ENCODE data around the gene FNDC3A.
"Not testable (repeated sequence)": the region's sequence is repeated elsewhere in the genome, so short reads cannot be mapped to it uniquely, and the experiment has no call there.

The FNDC3A gene

DNA sequence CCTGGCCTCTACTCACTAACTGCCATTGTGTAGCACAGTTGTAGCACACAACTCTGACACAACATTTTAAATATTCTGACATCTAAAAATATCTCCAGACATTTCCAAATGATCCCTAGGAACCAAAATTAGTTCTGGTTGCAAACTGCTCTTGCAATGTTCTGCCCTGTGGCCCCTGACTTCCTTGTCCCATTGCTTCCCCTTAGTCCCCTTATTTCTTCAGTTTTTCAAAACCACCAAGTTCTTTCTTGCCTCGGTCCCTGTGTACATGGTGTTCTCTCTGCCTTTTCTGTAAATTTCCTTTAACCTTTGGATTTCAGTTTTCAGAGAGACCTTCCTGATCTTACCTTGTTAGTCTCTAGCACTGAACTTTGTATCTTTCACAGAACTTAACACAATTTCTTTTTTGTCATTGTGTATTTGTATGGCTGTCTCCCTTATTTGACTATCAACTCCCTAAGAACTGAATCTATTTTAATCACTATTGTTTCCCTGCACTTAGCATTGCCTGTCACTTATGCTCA, 156.8 kb downstream of the FNDC3A start:
- in situ Hi-C loops (cut with MboI; ENCODE audit: low sequenced_read_pairs) = no loop called here

DNA sequence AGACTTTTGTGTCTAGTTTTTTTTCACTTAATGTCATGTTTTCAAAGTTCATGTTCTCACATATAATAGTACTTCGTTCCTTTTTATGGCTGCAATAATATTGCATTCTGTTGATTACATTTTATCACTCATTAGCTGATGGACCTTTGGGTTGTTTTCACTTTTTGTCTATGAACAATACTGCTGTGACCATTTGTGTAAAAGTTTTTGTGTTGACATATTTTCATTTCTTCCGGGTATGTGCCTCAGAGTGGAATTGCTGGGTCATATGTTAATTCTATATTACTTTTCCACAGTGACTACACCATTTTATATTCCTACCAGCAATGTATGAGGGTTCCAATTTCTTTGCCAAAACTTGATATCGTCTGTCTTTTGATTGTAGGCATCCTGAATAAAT, 158.6 kb downstream of the FNDC3A start:
- in situ Hi-C loops (cut with MboI; ENCODE audit: low sequenced_read_pairs) = no loop called here

DNA sequence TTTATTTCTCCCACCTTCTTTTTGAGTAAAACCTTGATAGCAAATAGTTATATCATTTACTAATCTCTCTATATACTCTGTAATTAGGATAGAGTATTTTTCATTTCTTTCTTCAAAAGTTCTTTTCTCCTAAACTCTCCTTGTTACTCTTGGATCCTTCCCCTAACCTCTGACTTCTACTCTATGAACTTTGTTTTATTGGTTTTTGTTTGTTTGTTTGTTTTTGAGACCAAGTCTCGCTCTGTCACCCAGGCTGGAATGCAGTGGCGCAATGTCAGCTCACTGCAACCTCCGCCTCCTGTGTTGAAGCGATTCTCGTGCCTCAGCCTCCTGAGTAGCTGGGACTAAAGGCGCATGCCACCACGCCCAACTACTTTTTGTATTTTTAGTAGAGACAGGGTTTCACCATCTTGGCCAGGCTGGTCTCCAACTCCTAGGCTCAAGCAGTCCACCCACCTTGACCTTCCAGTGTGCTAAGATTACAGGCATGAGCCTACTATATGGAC, 161.5 kb downstream of the FNDC3A start:
- in situ Hi-C loops (cut with MboI; ENCODE audit: low sequenced_read_pairs) = not testable (repeated sequence)

DNA sequence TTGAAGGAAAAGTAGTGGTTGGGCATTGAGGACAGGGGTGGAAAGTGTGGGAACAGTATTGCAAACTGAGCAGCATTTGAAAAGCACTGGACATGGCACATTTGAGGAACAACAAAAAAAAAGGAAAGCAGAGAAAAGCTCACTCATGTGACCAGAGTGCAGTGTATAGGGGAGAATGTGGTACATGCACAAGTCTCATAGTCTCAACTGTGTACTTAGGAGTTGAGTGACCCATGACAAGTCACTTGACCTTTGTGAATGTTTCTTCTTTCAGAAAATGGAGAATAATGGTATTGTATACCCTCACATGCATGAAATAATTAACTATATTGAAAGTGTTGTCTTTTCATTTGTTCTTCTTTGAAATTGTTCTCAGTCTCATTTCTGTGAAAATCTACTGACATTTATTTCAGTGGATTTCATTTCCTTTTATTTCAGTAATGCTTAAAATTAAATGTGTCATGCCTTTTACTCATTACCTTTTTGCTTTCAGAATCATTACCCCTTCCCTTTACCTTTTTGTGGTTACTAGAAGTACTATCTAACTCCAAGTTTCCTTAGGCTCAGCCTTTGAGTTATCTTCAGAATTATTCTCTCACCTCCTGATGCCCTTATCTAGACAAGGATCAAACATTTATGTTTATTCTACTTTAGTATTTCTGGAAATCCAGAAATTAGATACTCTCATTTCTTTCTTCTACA, 165.3 kb downstream of the FNDC3A start:
- in situ Hi-C loops (cut with MboI; ENCODE audit: low sequenced_read_pairs) = no loop called here

DNA sequence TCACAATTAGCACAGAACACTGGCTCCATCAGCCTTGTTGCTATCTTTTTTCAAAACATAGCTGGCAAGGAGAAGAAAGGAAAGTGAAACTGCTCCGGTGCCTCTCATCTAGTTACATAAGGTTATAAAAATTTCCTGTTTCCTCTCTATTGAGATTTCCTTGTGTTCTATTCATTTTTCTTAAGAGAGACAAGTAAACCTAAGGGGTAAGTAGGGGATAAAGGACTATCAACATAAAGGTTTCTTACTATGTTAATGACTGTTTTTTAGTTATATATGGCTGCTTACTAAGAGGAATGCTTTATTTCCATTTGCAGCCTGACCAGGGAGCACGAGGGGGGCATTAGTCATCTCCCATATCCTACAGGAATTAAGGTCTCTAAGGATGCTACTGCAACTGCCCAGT, 171.2 kb downstream of the FNDC3A start:
- in situ Hi-C loops (cut with MboI; ENCODE audit: low sequenced_read_pairs) = no loop called here

DNA sequence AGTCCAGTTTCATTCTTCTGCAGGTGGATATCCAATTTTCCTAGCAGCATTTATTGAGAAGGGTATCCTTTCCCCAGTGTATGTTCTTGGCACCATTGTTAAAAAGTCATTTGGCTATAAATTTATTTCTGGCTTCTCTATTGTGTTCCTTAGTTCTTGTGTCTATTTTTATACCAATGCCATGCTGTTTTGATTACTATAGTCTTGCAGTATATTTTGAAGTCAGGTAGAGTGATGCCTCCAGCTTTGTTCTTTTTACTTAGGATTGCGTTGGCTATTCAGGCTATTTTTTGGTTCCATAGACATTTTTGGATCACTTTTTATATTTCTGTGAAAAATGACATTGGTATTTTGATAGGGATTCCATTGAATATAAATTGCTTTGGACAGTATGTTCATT, 172.7 kb downstream of the FNDC3A start:
- in situ Hi-C loops (cut with MboI; ENCODE audit: low sequenced_read_pairs) = no loop called here

DNA sequence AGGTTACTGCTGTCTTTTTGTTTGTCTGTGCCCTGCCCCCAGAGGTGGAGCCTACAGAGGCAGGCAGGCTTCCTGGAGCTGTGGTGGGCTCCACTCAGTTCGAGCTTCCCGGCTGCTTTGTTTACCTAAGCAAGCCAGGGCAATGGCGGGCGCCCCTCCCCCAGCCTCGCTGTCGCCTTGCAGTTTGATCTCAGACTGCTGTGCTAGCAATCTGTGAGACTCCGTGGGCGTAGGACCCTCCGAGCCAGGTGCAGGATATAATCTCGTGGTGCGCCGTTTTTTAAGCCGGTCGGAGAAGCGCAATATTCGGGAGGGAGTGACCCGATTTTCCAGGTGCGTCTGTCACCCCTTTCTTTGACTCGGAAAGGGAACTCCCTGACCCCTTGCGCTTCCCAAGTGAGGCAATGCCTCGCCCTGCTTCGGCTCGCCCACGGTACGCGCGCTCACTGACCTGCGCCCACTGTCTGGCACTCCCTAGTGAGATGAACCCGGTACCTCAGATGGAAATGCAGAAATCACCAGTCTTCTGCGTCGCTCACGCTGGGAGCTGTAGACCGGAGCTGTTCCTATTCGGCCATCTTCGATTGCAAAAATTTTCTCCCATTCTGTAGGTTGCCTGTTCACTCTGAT, 182.4 kb downstream of the FNDC3A start:
- in situ Hi-C loops (cut with MboI; ENCODE audit: low sequenced_read_pairs) = not testable (repeated sequence)

DNA sequence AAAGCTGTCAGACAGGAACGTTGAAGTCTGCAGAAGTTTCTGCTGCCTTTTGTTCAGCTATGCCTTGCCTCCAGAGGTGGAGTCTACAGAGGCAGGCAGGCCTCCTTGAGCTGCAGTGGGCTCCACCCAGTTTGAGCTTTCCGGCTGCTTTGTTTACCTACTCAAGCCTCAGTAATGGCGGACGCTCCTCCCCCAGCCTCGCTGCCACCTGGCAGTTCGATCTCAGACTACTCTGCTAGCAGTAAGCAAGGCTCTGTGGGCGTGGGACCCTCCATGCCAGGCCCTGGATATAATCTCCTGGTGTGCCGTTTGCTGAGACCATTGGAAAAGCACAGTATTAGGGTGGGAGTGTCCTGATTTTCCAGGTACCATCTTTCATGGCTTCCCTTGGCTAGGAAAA, 187.4 kb downstream of the FNDC3A start:
- in situ Hi-C loops (cut with MboI; ENCODE audit: low sequenced_read_pairs) = not testable (repeated sequence)

DNA sequence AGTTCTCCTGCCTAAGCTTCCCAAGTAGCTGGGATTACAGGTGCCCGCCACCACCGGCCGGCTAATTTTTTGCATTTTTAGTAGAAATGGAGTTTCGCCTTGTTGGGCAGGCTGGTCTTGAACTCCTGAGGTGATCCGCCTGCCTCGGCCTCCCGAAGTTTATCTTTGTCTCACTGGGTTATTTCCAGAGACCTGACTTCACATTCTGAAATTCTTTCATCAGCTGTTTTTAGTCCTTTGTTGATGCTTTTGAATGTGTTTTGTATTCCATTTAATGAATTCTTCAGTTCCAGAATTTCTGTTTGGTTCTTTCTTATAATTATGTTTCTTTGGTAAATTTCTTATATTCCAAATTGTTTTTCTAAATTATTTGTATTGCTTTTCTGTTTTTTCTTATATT, 189.0 kb downstream of the FNDC3A start:
- in situ Hi-C loops (cut with MboI; ENCODE audit: low sequenced_read_pairs) = no loop called here

DNA sequence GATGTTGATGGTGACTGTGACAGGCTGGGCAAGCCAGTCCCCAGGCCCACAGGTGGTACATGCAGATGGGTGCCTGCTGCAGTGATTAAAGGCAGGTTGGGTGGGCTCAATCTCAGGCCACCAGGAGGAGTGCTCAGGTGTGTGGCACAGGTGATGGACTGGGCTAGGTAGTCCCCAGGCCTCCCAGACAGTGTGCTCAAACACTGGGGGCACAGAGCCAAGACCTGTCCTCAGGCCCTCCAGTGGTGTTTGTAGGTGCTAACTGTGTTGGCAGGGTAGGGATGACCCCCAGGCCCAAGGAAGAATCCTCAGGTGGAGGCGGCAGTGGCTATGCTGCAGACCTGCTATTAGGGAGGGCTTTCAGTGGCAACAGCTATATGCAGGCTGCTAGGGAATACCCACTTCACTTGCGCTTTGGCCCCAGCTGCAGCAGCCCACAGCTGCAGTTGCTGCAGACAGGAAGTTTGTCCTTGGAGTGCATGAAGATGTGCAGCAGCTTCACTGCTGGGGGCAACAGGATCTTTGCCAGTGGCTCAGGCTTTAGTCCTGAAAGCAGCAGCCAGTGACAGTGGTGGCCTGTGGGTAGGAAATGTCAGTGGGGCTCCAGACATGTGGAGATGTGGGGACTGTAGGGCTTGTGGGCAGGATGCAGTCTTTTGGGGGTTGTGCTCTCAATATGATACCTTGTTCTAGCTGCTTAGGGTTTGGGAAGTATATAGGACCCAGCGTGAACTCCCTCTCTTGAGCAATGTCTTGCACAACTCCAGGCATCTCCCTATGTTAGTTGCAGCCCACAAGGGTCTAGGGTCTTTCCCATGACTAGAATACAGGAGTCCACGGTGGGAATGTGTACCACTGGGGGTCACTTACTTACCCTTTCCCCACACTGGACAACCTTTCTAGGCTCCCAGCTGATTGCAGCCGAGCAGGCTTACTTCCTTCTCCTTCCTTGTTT, 190.4 kb downstream of the FNDC3A start:
- in situ Hi-C loops (cut with MboI; ENCODE audit: low sequenced_read_pairs) = no loop called here

DNA sequence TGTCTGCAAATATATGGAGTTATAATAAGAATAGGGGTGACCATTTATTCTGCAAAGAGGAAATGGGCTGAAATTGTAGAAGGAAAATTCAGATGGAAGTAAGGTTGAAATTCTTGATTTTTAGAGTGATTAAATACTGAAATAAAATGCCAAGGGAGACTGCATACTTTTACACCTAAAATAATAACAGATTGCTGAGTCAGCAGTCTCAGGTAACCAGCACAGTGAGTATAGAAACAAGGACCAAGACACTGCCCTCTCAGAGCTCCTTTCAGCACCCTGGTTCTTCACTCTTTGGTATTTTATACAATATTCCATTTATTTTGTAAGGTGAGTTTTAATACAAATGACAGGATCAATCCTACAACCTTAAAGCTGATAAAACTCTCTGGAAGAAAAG, 195.6 kb downstream of the FNDC3A start:
- in situ Hi-C loops (cut with MboI; ENCODE audit: low sequenced_read_pairs) = no loop called here

DNA sequence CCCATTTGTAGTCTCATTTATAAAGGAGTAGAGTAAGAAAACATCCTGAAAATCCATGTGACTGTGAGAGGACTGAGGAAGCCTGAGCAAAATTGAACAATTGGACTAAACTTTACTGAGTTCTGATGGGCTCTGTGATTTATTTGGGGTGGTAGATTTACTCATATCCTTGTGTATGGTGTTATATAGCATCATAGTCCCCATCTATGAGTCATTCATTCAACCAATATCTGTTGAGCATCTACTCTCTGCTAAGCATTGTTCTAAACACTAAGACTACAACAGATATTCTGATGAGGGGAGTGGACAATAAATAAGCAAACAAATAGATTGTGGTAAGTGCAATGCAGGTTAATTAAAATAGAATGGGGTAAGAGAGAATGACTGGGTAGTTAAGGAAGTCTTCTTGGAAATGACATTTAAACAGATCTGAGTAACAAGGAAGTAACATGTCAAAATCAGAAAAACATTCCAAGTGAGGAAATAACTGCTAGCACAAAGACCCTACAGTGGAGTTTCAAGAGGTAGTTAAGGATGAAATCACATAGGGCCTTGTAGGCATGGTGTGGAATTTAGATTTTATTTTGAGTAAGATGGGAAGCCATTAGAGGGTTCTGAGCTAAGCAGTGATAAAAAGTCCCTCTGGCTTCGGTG, 208.1 kb downstream of the FNDC3A start:
- in situ Hi-C loops (cut with MboI; ENCODE audit: low sequenced_read_pairs) = no loop called here

DNA sequence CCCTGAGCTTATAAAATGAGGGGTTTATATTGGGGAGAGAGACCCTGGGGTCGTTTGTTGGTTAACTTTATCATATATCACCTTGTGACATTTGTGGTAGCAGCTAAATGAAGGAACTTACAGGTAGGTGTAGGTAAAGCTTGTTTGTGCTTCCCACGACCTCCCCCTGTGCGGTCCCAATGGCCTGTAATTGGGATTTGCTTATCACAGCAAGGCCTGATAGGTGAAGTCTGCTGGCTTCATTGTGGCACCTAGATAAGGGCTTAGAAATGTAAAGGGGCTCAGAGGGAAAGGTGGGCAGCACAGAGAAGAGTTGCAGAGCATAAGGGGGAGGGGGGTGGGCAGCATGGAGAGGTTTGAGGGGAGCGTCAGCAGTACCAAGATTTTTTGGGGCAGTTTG, 208.9 kb downstream of the FNDC3A start:
- in situ Hi-C loops (cut with MboI; ENCODE audit: low sequenced_read_pairs) = no loop called here

DNA sequence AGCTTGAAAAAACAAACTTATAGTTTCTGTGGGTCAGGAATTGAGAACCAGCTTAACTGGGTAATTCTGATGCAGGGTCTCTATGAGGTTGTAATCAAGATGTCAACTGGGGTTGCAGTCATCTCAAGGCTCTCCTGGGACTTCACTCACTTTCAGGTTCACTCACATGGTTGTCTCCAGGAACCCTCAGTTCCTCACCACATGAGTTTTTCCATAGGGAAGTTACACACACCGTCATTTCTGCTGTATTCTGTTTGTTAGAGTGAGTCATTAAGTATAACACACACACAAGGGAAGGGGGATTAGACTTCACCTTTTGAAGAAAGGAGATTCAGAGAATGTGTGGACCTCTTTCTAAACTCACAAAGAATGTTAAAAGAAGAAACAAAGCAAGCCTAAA, 209.6 kb downstream of the FNDC3A start:
- in situ Hi-C loops (cut with MboI; ENCODE audit: low sequenced_read_pairs) = no loop called here

DNA sequence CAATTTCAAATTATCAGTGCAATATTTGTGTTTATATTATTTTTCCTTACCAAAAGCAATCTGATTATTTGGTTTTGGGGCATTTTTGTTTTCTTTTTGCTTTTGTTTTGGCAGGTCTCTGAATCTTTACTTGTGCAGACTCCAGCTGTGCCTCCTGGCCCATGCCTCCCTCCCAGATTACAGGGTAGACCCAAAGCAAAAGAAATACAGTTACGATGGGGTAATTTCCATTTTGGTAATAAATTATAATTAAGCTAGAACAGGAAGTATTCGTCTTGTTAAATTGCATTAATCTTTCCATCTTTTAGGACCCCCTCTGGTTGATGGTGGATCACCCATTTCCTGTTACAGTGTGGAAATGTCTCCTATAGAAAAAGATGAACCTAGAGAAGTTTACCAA, 215.2 kb downstream of the FNDC3A start:
- in situ Hi-C loops (cut with MboI; ENCODE audit: low sequenced_read_pairs) = no loop called here

DNA sequence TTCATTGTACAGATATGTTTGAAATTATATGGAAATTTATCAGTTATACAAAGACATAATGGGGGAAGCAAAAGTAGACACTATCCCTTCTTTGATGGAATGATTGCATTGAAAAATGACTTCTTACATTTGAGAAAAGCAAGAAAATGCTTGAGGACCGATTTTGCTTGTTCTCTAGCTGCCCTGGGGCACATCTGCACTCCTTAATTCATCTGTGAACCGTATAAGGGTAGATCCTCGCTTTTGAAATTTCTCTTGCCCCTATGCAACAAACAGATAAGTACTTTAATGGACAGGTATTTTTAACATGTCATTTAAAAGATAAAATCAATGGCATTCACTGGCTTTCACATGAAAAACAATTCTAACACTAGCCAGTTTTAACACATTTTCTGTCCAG, 230.9 kb downstream of the FNDC3A start:
- in situ Hi-C loops (cut with MboI; ENCODE audit: low sequenced_read_pairs) = no loop called here

DNA sequence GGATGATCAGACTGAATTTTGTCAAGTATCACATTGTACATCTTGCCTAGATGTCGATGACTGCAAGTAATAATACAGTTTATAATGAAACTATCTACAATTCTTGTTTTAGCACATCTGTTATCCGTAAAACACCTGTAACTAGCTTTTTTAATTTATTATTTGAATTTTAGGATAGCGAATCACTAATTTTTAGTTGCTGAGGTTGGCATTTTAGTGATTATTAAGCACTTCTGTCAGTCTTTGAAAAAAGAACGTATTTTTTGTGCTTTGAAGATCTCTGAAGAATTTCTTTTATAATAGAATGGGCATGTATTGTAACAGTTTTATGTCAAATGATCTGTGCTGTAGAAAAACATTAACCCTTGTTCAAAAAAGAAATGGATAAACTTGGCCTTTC, 232.9 kb downstream of the FNDC3A start:
- in situ Hi-C loops (cut with MboI; ENCODE audit: low sequenced_read_pairs) = no loop called here

DNA sequence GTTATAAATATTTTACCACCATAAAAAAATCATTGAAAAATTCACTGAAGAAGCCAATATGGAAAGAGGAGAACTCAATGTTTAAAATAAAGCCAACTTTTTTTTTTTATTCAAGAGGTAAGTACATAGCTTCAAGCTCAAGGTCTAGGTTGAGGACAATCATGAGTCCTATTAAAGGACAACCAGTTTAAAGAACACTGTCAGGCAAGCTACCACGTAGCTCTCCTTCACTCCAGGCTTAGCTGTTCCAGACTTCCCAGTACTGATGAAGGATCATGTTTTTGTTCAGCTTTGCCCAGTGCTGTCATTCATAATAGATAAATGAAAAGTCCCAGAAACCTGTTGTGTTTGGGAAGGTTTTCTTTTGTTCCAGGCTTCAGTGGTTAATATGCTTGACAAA, 234.4 kb downstream of the FNDC3A start:
- in situ Hi-C loops (cut with MboI; ENCODE audit: low sequenced_read_pairs) = no loop called here

DNA sequence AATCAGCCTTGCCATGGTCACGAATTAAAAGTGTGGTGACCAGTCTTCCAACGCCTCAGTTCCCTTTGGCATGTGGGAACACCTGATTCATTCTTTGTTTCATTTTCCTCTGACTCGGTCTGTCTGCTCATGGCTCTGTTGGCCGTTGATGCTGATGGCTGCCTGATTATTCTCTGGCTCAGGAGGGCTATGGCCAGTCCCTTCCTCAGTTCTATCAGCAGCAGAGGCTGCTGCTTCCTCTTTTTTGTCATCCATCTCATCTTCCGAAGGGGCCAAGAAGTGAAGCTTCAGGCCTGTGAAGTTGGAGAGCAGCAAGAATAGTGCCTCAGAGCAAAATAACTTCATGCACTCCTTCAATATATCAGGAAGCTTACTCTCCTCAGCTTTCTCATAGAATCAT, 235.0 kb downstream of the FNDC3A start:
- in situ Hi-C loops (cut with MboI; ENCODE audit: low sequenced_read_pairs) = no loop called here

DNA sequence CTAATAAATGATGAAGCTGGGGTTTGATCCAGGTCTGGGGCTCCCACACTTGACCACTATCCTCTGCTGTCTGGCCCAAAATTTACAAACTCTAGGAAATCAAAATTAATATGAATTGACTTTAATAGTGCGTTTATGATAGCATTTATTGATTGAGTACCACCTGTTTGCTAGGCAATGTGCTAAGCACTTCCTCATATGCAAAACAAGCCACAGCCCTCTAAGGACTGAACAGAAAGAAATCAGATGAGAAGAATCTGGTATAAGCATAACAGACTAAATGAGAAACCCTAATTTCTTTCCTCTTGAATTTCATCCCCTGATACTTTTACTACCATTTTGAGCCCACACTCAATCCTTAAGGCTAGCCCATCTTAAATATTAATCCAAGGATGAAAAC, 237.8 kb downstream of the FNDC3A start:
- in situ Hi-C loops (cut with MboI; ENCODE audit: low sequenced_read_pairs) = no loop called here

Measured in HL-60/S4 treated with retinoic acid at 250 ng/mL for 4 days and 3 days (cell line).